ENCODE measurements around the gene GLCCI1. TPM values are rescaled to one million over a fixed set of nuclear protein-coding genes. Genes with fewer than 3 reads are reported as not detected.

The GLCCI1 gene
- total and polyA plus RNA-seq, 10 of the 15 experiments (the other 5 are each of a cell fraction or from before 2014, with no cell fraction given): 12.6 to 92.0 (median 27.6) TPM

DNA sequence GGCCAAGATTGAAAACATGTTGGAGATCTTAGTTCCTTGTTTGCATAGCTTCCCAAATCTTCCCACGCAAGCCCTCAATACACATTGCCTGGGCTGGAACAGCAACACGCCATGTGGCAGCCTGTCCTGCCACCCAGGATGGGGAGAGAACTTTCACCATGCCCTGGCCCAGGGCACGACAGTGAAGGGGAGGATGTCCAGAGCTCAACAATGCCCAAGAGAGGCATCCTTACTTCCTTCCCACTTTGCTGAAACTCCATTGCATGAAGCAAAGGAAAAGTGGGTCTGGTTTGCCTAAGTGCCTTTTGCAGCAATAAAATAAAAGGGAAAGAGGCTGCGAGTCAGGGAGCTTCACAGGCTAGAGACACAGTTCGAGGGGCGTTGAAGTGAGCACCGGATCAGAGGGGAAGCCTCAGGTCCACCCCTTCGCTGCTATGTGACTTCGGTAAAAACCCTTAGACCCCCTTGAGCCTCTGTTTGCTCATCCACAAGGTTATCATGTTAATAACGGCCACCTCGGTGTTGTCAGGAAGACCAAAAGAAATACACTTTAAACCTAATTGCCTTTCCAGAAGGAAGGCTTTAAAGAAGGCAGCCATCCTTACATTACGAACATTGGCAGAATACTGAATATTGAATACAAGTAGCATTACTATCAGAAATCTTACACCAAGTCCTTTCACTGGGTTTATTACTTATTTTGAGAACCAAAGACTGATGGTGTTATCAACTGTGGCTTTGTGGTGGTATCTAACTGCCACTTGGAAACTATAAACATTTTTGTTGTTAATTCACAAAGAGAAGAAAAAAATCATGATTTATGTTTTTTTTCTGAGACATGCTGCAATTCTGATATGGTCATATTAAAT, 160.1 kb downstream of the GLCCI1 start (continued):
- TF ChIP-seq, protein P1, sequence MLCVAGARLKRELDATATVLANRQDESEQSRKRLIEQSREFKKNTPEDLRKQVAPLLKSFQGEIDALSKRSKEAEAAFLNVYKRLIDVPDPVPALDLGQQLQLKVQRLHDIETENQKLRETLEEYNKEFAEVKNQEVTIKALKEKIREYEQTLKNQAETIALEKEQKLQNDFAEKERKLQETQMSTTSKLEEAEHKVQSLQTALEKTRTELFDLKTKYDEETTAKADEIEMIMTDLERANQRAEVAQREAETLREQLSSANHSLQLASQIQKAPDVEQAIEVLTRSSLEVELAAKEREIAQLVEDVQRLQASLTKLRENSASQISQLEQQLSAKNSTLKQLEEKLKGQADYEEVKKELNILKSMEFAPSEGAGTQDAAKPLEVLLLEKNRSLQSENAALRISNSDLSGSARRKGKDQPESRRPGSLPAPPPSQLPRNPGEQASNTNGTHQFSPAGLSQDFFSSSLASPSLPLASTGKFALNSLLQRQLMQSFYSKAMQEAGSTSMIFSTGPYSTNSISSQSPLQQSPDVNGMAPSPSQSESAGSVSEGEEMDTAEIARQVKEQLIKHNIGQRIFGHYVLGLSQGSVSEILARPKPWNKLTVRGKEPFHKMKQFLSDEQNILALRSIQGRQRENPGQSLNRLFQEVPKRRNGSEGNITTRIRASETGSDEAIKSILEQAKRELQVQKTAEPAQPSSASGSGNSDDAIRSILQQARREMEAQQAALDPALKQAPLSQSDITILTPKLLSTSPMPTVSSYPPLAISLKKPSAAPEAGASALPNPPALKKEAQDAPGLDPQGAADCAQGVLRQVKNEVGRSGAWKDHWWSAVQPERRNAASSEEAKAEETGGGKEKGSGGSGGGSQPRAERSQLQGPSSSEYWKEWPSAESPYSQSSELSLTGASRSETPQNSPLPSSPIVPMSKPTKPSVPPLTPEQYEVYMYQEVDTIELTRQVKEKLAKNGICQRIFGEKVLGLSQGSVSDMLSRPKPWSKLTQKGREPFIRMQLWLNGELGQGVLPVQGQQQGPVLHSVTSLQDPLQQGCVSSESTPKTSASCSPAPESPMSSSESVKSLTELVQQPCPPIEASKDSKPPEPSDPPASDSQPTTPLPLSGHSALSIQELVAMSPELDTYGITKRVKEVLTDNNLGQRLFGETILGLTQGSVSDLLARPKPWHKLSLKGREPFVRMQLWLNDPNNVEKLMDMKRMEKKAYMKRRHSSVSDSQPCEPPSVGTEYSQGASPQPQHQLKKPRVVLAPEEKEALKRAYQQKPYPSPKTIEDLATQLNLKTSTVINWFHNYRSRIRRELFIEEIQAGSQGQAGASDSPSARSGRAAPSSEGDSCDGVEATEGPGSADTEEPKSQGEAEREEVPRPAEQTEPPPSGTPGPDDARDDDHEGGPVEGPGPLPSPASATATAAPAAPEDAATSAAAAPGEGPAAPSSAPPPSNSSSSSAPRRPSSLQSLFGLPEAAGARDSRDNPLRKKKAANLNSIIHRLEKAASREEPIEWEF (IDR thresholded peaks at IDR 0.05; ENCODE audit: insufficient replicate concordance, low read depth, low read length): peak; percentile 3
- TF ChIP-seq SMARCA5 (IDR thresholded peaks at IDR 0.05) (0 out of 2 replicates have a peak, but pooled peaks have one; percentile 67), POLR2A (IDR thresholded peaks at IDR 0.05; ENCODE audit: low read depth, low read length) (peak; percentile 30; the same call in 1 of the 2 replicates), PAX5 (IDR thresholded peaks at IDR 0.05; ENCODE audit: borderline replicate concordance, low read depth, low read length) (0 out of 2 replicates have a peak, but pooled peaks have one; percentile 10), BMI1 (IDR thresholded peaks at IDR 0.05; ENCODE audit: borderline replicate concordance) (0 out of 2 replicates have a peak, but pooled peaks have one; percentile 47), MYB (IDR thresholded peaks at IDR 0.05; ENCODE audit: borderline replicate concordance, low read depth, low read length) (0 out of 2 replicates have a peak, but pooled peaks have one; percentile 20), CBFB (IDR thresholded peaks at IDR 0.05; ENCODE audit: low read depth) (peak; percentile 38), RCOR1 (conservative IDR thresholded peaks at IDR 0.05; ENCODE audit: low read depth, low read length) (no peak), HDAC6 (IDR thresholded peaks at IDR 0.05; ENCODE audit: unreplicated experiment) (no peak), MEF2B (IDR thresholded peaks at IDR 0.05; ENCODE audit: partially characterized antibody, poor library complexity, severe bottlenecking) (no peak), POLR2AphosphoS5 (IDR thresholded peaks at IDR 0.05; ENCODE audit: low read length) (peak; percentile 66; the same call in 1 of the 2 replicates)
- TF ChIP-seq, protein P2, sequence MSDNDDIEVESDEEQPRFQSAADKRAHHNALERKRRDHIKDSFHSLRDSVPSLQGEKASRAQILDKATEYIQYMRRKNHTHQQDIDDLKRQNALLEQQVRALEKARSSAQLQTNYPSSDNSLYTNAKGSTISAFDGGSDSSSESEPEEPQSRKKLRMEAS (IDR thresholded peaks at IDR 0.05; ENCODE audit: low read depth, low read length): peak; percentile 40; the same call in 1 of the 2 replicates
- TF ChIP-seq, protein P3, sequence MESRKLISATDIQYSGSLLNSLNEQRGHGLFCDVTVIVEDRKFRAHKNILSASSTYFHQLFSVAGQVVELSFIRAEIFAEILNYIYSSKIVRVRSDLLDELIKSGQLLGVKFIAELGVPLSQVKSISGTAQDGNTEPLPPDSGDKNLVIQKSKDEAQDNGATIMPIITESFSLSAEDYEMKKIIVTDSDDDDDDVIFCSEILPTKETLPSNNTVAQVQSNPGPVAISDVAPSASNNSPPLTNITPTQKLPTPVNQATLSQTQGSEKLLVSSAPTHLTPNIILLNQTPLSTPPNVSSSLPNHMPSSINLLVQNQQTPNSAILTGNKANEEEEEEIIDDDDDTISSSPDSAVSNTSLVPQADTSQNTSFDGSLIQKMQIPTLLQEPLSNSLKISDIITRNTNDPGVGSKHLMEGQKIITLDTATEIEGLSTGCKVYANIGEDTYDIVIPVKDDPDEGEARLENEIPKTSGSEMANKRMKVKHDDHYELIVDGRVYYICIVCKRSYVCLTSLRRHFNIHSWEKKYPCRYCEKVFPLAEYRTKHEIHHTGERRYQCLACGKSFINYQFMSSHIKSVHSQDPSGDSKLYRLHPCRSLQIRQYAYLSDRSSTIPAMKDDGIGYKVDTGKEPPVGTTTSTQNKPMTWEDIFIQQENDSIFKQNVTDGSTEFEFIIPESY (IDR thresholded peaks at IDR 0.05): 0 out of 2 replicates have a peak, but pooled peaks have one; percentile 41
